ENCODE measurements around the gene RHBDL2. TPM values are rescaled to one million over a fixed set of nuclear protein-coding genes. Genes with fewer than 3 reads are reported as not detected.

Gene RHBDL2
- polyA plus RNA-seq, 1 donor from 2014 or later, result not detected

DNA sequence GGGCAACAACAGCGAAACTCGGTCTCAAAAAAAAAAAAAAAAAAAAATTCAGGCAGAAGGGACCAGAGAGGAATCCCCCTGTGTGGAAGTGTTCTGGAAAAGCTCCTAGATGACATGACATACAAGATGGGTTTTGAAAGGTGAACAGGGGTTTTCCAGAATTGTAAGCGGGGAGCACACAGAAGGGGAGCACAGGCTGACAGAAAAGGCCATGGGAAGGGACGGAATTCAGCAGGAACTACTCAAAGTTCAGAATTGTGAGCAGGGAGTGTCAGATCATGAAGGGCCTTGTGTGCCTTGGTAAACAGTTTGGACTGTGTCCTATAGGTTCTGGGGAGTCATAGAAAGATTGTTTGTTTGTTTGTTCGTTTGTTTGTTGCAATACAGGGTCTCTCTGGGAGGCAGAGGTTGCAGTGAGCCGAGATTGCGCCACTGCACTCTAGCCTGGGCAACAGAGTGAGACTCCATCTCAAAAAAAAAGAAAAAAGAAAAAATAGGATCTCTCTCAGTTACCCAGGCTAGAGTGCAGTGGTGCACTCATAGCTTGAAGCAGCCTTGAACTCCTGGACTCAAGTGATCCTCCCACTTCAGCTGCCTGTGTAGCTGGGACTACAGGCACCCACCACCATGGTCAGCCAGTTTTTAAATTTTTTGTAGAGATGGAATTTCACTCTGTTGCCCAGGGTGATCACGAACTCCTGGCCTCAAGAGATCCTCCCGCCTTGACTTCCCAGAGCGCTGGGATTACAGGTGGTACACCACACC is 1.2 kb upstream of the RHBDL2 start:
- Histone ChIP-seq H3F3A (ENCODE audit: insufficient read depth, low read length, poor library complexity, severe bottlenecking) (no peaks in the 10 kb centered on the region), H3K4me3 (ENCODE audit: low read length) (no peak overlapping the region), H3K4me2 (ENCODE audit: low read length) (no peak overlapping the region), H3K27ac (ENCODE audit: low read length) (no peak overlapping the region), H3K9me2 (ENCODE audit: insufficient read depth, low read length) (no peaks in the 10 kb centered on the region), H2AFZ (ENCODE audit: low read depth, low read length) (no peak overlapping the region), H4K20me1 (ENCODE audit: insufficient read depth) (no peaks in the 10 kb centered on the region), H3K9ac (ENCODE audit: low read length) (no peak overlapping the region), H3K79me2 (replicated peaks; ENCODE audit: insufficient read depth, low read length) (no peaks in the 10 kb centered on the region), H3K36me3 (ENCODE audit: insufficient read depth, low read length) (no peaks in the 10 kb centered on the region), H3K27me3 (ENCODE audit: insufficient read depth, low read depth, low read length) (no peaks in the 10 kb centered on the region), H3K9me3 (ENCODE audit: low read length) (no peaks in the 10 kb centered on the region)
- TF ChIP-seq SMC3 (conservative IDR thresholded peaks at IDR 0.05; ENCODE audit: poor library complexity), result no peak
- TF ChIP-seq MXI1 (conservative IDR thresholded peaks at IDR 0.05; ENCODE audit: poor library complexity, severe bottlenecking), result no peak
- no peak for TF ChIP-seq RAD21 (conservative IDR thresholded peaks at IDR 0.05)
- TF ChIP-seq POLR2AphosphoS5 (IDR thresholded peaks at IDR 0.05), result no peak
- TF ChIP-seq EZH2 (IDR thresholded peaks at IDR 0.05; ENCODE audit: borderline replicate concordance, insufficient read depth, low read length, poor library complexity, severe bottlenecking), result no peak
- no peak for TF ChIP-seq EP300 (conservative IDR thresholded peaks at IDR 0.05; ENCODE audit: poor library complexity, severe bottlenecking)
- TF ChIP-seq, protein P1, sequence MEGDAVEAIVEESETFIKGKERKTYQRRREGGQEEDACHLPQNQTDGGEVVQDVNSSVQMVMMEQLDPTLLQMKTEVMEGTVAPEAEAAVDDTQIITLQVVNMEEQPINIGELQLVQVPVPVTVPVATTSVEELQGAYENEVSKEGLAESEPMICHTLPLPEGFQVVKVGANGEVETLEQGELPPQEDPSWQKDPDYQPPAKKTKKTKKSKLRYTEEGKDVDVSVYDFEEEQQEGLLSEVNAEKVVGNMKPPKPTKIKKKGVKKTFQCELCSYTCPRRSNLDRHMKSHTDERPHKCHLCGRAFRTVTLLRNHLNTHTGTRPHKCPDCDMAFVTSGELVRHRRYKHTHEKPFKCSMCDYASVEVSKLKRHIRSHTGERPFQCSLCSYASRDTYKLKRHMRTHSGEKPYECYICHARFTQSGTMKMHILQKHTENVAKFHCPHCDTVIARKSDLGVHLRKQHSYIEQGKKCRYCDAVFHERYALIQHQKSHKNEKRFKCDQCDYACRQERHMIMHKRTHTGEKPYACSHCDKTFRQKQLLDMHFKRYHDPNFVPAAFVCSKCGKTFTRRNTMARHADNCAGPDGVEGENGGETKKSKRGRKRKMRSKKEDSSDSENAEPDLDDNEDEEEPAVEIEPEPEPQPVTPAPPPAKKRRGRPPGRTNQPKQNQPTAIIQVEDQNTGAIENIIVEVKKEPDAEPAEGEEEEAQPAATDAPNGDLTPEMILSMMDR (IDR thresholded peaks at IDR 0.05; ENCODE audit: poor library complexity, severe bottlenecking), result no peak
- no peak for TF ChIP-seq TAF1 (IDR thresholded peaks at IDR 0.05; ENCODE audit: low read depth)
- TF ChIP-seq, protein P2, sequence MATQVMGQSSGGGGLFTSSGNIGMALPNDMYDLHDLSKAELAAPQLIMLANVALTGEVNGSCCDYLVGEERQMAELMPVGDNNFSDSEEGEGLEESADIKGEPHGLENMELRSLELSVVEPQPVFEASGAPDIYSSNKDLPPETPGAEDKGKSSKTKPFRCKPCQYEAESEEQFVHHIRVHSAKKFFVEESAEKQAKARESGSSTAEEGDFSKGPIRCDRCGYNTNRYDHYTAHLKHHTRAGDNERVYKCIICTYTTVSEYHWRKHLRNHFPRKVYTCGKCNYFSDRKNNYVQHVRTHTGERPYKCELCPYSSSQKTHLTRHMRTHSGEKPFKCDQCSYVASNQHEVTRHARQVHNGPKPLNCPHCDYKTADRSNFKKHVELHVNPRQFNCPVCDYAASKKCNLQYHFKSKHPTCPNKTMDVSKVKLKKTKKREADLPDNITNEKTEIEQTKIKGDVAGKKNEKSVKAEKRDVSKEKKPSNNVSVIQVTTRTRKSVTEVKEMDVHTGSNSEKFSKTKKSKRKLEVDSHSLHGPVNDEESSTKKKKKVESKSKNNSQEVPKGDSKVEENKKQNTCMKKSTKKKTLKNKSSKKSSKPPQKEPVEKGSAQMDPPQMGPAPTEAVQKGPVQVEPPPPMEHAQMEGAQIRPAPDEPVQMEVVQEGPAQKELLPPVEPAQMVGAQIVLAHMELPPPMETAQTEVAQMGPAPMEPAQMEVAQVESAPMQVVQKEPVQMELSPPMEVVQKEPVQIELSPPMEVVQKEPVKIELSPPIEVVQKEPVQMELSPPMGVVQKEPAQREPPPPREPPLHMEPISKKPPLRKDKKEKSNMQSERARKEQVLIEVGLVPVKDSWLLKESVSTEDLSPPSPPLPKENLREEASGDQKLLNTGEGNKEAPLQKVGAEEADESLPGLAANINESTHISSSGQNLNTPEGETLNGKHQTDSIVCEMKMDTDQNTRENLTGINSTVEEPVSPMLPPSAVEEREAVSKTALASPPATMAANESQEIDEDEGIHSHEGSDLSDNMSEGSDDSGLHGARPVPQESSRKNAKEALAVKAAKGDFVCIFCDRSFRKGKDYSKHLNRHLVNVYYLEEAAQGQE (IDR thresholded peaks at IDR 0.05; ENCODE audit: borderline replicate concordance), result no peak

- no peak overlapping the region for H2AFZ ChIP-seq (ENCODE audit: low read depth, low read length)
- H3K9ac ChIP-seq (ENCODE audit: low read length), result no peak overlapping the region
- H3F3A ChIP-seq (ENCODE audit: insufficient read depth, low read length, poor library complexity, severe bottlenecking), result no peaks in the 10 kb centered on the region
- no peaks in the 10 kb centered on the region for H3K9me3 ChIP-seq (ENCODE audit: low read length)
- no peaks in the 10 kb centered on the region for H3K9me2 ChIP-seq (ENCODE audit: insufficient read depth, low read length)
- TF ChIP-seq, protein P2 (IDR thresholded peaks at IDR 0.05; ENCODE audit: borderline replicate concordance), result no peak
- no peak for TF ChIP-seq RAD21 (conservative IDR thresholded peaks at IDR 0.05)
- no peak for TF ChIP-seq TAF1 (IDR thresholded peaks at IDR 0.05; ENCODE audit: low read depth)
- TF ChIP-seq EP300 (conservative IDR thresholded peaks at IDR 0.05; ENCODE audit: poor library complexity, severe bottlenecking), result no peak
- no peaks in the 10 kb centered on the region for H3K27me3 ChIP-seq (ENCODE audit: insufficient read depth, low read depth, low read length)
- no peaks in the 10 kb centered on the region for H3K36me3 ChIP-seq (ENCODE audit: insufficient read depth, low read length)
- H4K20me1 ChIP-seq (ENCODE audit: insufficient read depth), result no peaks in the 10 kb centered on the region
- H3K4me3 ChIP-seq (ENCODE audit: low read length), result no peak overlapping the region
- no peaks in the 10 kb centered on the region for H3K79me2 ChIP-seq (replicated peaks; ENCODE audit: insufficient read depth, low read length)
- H3K27ac ChIP-seq (ENCODE audit: low read length), result no peak overlapping the region
- no peak overlapping the region for H3K4me2 ChIP-seq (ENCODE audit: low read length)
Measured at GRCh38 chr1:38941093-38941492, 537 bp downstream of the RHBDL2 start.
